GM13976 (cell line): ENCODE data around the gene ZNF579.

ENCODE experiments used
- DNase-seq: peaks from one replicate; pipeline ENCODE4 v3.0.0; 2012; ENCODE audit warnings: low spot score
- CTCF ChIP-seq: IDR thresholded peaks from 2 replicates; pipeline ENCODE4 v1.5.1; 2012; ENCODE audit warnings: borderline replicate concordance, mild to moderate bottlenecking; ENCODE audit not compliant: insufficient read depth; ENCODE audit errors: extremely low read depth, missing control alignments, control extremely low read depth
- in situ Hi-C: fragments of 300-500 bp; cut with MboI; formaldehyde crosslinking; loops from one replicate; pipeline ENCODE4 v1.12.0; 2022; ENCODE audit warnings: low sequenced_read_pairs, mixed read lengths, inconsistent platforms; ENCODE audit not compliant: unreplicated experiment

The ZNF579 gene

GRCh38 chr19:55539090-55539984 lies 41.3 kb downstream of the ZNF579 start:
- DNase-seq: no peak
- in situ Hi-C loops: no loop called here
- TF ChIP-seq CTCF: no peak

- in situ Hi-C loops: no loop called here
- no peak for DNase-seq
- no peak for TF ChIP-seq CTCF
Observed at GRCh38 chr19:55538132-55538531, 42.5 kb downstream of the ZNF579 start.

- no peak for DNase-seq
- in situ Hi-C loops: no loop called here
- no peak for TF ChIP-seq CTCF
Observed at GRCh38 chr19:55537741-55538111, 42.9 kb downstream of the ZNF579 start.

- in situ Hi-C loops: no loop called here
- TF ChIP-seq CTCF: no peak
- no peak for DNase-seq
Observed at GRCh38 chr19:55536951-55537740, 43.5 kb downstream of the ZNF579 start, which contains the start of gene SBK2. SBK2 (minus strand) TSS chr19:55537133; CDS start chr19:55536294, 839 bp downstream.

- no peak for DNase-seq
- in situ Hi-C loops: no loop called here
- TF ChIP-seq CTCF: no peak
Observed at GRCh38 chr19:55536366-55536765, 44.3 kb downstream of the ZNF579 start.

- DNase-seq: no peak
- in situ Hi-C loops: no loop called here
- TF ChIP-seq CTCF: no peak
Observed at GRCh38 chr19:55535965-55536350, 44.7 kb downstream of the ZNF579 start.
